ENCODE results near the gene ARAP1. TPM values are rescaled to one million over a fixed set of nuclear protein-coding genes. Genes with fewer than 3 reads are reported as not detected.

The ARAP1 gene
- total and polyA plus RNA-seq, 2 of the 8 experiments (the other 6 are each of a cell fraction or from before 2014, with no cell fraction given): 25.7 to 61.6 TPM

GRCh38 chr11:72770799-72771198 lies 18.6 kb upstream of the ARAP1 start:
- H3K4me3 ChIP-seq (ENCODE audit: extremely low read depth in 1 of 4, insufficient read depth in 2 of 4, low read depth in 3 of 4, low read length in 4 of 4): no peak overlapping the region
- H3K56ac ChIP-seq (replicated peaks; ENCODE audit: insufficient read length, low read depth, low read length): no peak overlapping the region
- H3K9me3 ChIP-seq (ENCODE audit: insufficient read depth in 2 of 2, low read depth in 1 of 2, low read length in 1 of 2): no peaks in the 10 kb centered on the region
- 83% methylated on average over 3 of the region's 3 CpGs; no CpG with 5 or more reads in 1 of the 2 experiments for WGBS, 2 experiments (ENCODE audit: extremely low coverage in 1 of 2, insufficient coverage in 1 of 2, insufficient read length in 1 of 2, insufficient replicate concordance in 2 of 2, low coverage in 1 of 2, low lambda C conversion rate in 2 of 2, missing lambda C conversion rate in 1 of 2)
- ChIA-PET POLR2A (ENCODE audit: partially characterized antibody) (interaction anchor here (0.9 to 1.8 kb wide), 3 partner anchors 12 to 23 kb away, joined by 3 to 5 read pairs (median 5); partner anchors contain the start of gene STARD10), CTCF (ENCODE audit: partially characterized antibody) (interaction anchor here (0.5 to 2.1 kb wide), 11 partner anchors 11 to 407 kb away, joined by 3 to 9 read pairs (median 5); partner anchors contain the start of gene STARD10)
- no peaks in the 10 kb centered on the region for H3K27me3 ChIP-seq (replicated peaks in 1 of 4; ENCODE audit: control insufficient read depth in 3 of 4, extremely low read depth in 1 of 4, insufficient read depth in 3 of 4, low read length in 3 of 4)
- FAIRE-seq (no peak), DNase-seq (ENCODE audit: low read depth in 1 of 2, low spot score in 2 of 2) (no peak)
- no peaks in the 10 kb centered on the region for H3K23me2 ChIP-seq (ENCODE audit: low read depth, low read length)
- no peak overlapping the region for H3K4me2 ChIP-seq (ENCODE audit: insufficient read depth in 1 of 2, low read depth in 2 of 2, low read length in 2 of 2)
- H2BK20ac ChIP-seq (ENCODE audit: low read length): no peak overlapping the region
- H3K79me2 ChIP-seq (ENCODE audit: control insufficient read depth in 1 of 2, insufficient read depth in 2 of 2, low read length in 2 of 2): no peaks in the 10 kb centered on the region
- no peak overlapping the region for H2BK5ac ChIP-seq (ENCODE audit: low read depth, low read length)
- H3K9ac ChIP-seq (replicated peaks in 1 of 4; ENCODE audit: extremely low read depth in 1 of 4, low read depth in 3 of 4, low read length in 3 of 4): no peak overlapping the region
- no peak overlapping the region for H4K5ac ChIP-seq (ENCODE audit: insufficient read length, low read depth, low read length)
- H2BK120ac ChIP-seq (replicated peaks; ENCODE audit: low read depth, low read length): no peak overlapping the region
- H4K91ac ChIP-seq (replicated peaks; ENCODE audit: insufficient read length, low read length): no peak overlapping the region
- no peak overlapping the region for H3K23ac ChIP-seq (ENCODE audit: insufficient read length)
- H3K4ac ChIP-seq (replicated peaks; ENCODE audit: insufficient read length, low read depth, low read length): no peak overlapping the region
- H3K4me1 ChIP-seq (replicated peaks in 1 of 4; ENCODE audit: control insufficient read depth in 3 of 4, insufficient read depth in 4 of 4, low read length in 3 of 4): peaks cover 0 to 19% (median 10%) of the 10 kb centered on the region in 4 experiments; a peak in 5 of 7 replicates
- H2AFZ ChIP-seq (ENCODE audit: low read length): no peak overlapping the region
- H3K36me3 ChIP-seq (ENCODE audit: control insufficient read depth in 2 of 4, insufficient read depth in 4 of 4, low read length in 3 of 4): no peaks in the 10 kb centered on the region
- H3K18ac ChIP-seq (ENCODE audit: extremely low read depth, low read length): no peak overlapping the region
- no peak overlapping the region for H2AK5ac ChIP-seq (ENCODE audit: low read depth, low read length)
- H3K14ac ChIP-seq (ENCODE audit: insufficient read length): no peak overlapping the region
- peaks cover 3% of the 10 kb centered on the region for H3K79me1 ChIP-seq (ENCODE audit: low read depth, low read length)
- no peaks in the 10 kb centered on the region for H4K20me1 ChIP-seq (replicated peaks in 1 of 2; ENCODE audit: control insufficient read depth in 1 of 2, insufficient read depth in 2 of 2, low read length in 2 of 2)
- H2BK12ac ChIP-seq (ENCODE audit: low read depth, low read length): no peak overlapping the region
- no peak overlapping the region for H3K27ac ChIP-seq (ENCODE audit: low read depth, low read length)
- no peak overlapping the region for H4K8ac ChIP-seq (ENCODE audit: extremely low read depth, insufficient read depth, low read length)
- H2BK15ac ChIP-seq (ENCODE audit: low read length): no peak overlapping the region
- TF ChIP-seq E2F6 (IDR thresholded peaks at IDR 0.05) (no peak), PHF8 (conservative IDR thresholded peaks at IDR 0.05; ENCODE audit: low read depth, low read length) (no peak), SAP30 (IDR thresholded peaks at IDR 0.05; ENCODE audit: insufficient read depth, insufficient replicate concordance, low read length) (no peak), SRF (IDR thresholded peaks at IDR 0.05; ENCODE audit: low read depth, low read length) (no peak), CTCF (IDR thresholded peaks at IDR 0.05; ENCODE audit: control extremely low read depth in 1 of 3, insufficient read depth in 1 of 3, low read depth in 1 of 3, low read length in 3 of 3) (no peak), EZH2 (IDR thresholded peaks at IDR 0.05; ENCODE audit: low read depth, low read length, severe bottlenecking) (no peak), RXRA (IDR thresholded peaks at IDR 0.05; ENCODE audit: insufficient read depth, low read depth, low read length) (no peak), SIX5 (IDR thresholded peaks at IDR 0.05; ENCODE audit: low read depth, low read length) (no peak), JUND (IDR thresholded peaks at IDR 0.05; ENCODE audit: low read length) (no peak), HDAC6 (IDR thresholded peaks at IDR 0.05; ENCODE audit: low read depth, low read length) (no peak), EGR1 (IDR thresholded peaks at IDR 0.05; ENCODE audit: borderline replicate concordance, low read depth, low read length) (no peak)

All from H1 (cell line).